Measurements from ENCODE around the gene NFKB1. TPM values are rescaled to one million over a fixed set of nuclear protein-coding genes. Genes with fewer than 3 reads are reported as not detected.

Gene NFKB1
- total and polyA plus RNA-seq, 9 of the 15 experiments (the other 6 are each of a cell fraction or from before 2014, with no cell fraction given), result 2.4 to 14.5 (median 10.3) TPM

DNA sequence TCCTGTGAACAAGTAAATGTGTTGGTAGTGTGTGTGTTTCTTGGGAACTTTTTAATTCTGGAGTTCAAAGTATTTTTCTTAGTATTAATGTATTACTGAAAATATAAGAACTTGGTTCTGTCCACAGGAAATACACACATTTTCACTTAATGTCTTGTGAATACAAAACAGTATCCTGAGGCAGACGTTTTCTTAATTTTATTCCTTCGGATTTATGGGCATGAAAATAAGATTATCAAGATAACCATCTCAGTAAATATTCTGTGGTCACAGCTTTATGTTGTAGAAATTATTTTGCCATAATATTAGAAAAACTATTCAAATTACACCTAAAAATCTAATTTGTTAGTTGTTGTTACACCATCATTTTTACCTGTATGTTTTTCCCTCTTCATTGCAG lies 29.8 kb downstream of the NFKB1 start:
- in situ Hi-C loops (cut with MboI), result no loop called here

More for the DNA sequence above, 29.8 kb downstream of the NFKB1 start:
- no peaks in the 10 kb centered on the region for H3K36me3 ChIP-seq (ENCODE audit: control insufficient read depth, insufficient read depth, low read length)
- no peak overlapping the region for H2AFZ ChIP-seq (ENCODE audit: low read depth, low read length)
- intact Hi-C loops (cut with micrococcal nuclease), result no loop called here
- DNase-seq (ENCODE audit: extremely low read depth in 1 of 4, low spot score in 3 of 4), result no peak
- H3K9me1 ChIP-seq (ENCODE audit: control insufficient read depth, insufficient read depth, low read length), result no peaks in the 10 kb centered on the region
- 55% methylated on average over 2 of the region's 2 CpGs for WGBS (ENCODE audit: insufficient coverage, low coverage, missing lambda C conversion rate)
- H3K27me3 ChIP-seq (ENCODE audit: control insufficient read depth in 2 of 2, insufficient read depth in 2 of 2, low read length in 2 of 2), result no peaks in the 10 kb centered on the region
- POLR2A ChIA-PET, result interaction anchor here (0.6 kb wide), 1 partner anchor 13 kb away, joined by 3 read pairs; no protein-coding TSS in a partner anchor
- no TSS peak for BruUV-seq (replicated peaks)
- ATAC-seq, result no peak
- H3K4me1 ChIP-seq (replicated peaks in 1 of 2; ENCODE audit: control insufficient read depth in 2 of 2, insufficient read depth in 2 of 2, low read length in 2 of 2), result no peaks in the 10 kb centered on the region
- H4K20me1 ChIP-seq (replicated peaks; ENCODE audit: control insufficient read depth, insufficient read depth, low read length), result no peaks in the 10 kb centered on the region
- no peak for TF ChIP-seq ZNF384 (IDR thresholded peaks at IDR 0.05; ENCODE audit: low read depth, low read length)
- TF ChIP-seq, protein P1, sequence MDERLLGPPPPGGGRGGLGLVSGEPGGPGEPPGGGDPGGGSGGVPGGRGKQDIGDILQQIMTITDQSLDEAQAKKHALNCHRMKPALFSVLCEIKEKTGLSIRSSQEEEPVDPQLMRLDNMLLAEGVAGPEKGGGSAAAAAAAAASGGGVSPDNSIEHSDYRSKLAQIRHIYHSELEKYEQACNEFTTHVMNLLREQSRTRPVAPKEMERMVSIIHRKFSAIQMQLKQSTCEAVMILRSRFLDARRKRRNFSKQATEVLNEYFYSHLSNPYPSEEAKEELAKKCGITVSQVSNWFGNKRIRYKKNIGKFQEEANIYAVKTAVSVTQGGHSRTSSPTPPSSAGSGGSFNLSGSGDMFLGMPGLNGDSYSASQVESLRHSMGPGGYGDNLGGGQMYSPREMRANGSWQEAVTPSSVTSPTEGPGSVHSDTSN (CRISPR knock-in tag; IDR thresholded peaks at IDR 0.05; ENCODE audit: low read depth), result no peak
- TF ChIP-seq, protein P1 (tag; conservative IDR thresholded peaks at IDR 0.05; ENCODE audit: low read depth), result no peak
- TF ChIP-seq, protein P2, sequence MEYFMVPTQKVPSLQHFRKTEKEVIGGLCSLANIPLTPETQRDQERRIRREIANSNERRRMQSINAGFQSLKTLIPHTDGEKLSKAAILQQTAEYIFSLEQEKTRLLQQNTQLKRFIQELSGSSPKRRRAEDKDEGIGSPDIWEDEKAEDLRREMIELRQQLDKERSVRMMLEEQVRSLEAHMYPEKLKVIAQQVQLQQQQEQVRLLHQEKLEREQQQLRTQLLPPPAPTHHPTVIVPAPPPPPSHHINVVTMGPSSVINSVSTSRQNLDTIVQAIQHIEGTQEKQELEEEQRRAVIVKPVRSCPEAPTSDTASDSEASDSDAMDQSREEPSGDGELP (CRISPR knock-in tag; IDR thresholded peaks at IDR 0.05; ENCODE audit: borderline replicate concordance), result no peak
- TF ChIP-seq, protein P3, sequence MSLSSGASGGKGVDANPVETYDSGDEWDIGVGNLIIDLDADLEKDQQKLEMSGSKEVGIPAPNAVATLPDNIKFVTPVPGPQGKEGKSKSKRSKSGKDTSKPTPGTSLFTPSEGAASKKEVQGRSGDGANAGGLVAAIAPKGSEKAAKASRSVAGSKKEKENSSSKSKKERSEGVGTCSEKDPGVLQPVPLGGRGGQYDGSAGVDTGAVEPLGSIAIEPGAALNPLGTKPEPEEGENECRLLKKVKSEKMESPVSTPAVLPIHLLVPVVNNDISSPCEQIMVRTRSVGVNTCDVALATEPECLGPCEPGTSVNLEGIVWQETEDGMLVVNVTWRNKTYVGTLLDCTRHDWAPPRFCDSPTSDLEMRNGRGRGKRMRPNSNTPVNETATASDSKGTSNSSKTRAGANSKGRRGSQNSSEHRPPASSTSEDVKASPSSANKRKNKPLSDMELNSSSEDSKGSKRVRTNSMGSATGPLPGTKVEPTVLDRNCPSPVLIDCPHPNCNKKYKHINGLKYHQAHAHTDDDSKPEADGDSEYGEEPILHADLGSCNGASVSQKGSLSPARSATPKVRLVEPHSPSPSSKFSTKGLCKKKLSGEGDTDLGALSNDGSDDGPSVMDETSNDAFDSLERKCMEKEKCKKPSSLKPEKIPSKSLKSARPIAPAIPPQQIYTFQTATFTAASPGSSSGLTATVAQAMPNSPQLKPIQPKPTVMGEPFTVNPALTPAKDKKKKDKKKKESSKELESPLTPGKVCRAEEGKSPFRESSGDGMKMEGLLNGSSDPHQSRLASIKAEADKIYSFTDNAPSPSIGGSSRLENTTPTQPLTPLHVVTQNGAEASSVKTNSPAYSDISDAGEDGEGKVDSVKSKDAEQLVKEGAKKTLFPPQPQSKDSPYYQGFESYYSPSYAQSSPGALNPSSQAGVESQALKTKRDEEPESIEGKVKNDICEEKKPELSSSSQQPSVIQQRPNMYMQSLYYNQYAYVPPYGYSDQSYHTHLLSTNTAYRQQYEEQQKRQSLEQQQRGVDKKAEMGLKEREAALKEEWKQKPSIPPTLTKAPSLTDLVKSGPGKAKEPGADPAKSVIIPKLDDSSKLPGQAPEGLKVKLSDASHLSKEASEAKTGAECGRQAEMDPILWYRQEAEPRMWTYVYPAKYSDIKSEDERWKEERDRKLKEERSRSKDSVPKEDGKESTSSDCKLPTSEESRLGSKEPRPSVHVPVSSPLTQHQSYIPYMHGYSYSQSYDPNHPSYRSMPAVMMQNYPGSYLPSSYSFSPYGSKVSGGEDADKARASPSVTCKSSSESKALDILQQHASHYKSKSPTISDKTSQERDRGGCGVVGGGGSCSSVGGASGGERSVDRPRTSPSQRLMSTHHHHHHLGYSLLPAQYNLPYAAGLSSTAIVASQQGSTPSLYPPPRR (CRISPR knock-in tag; IDR thresholded peaks at IDR 0.05; ENCODE audit: borderline replicate concordance), result no peak
- no peak overlapping the region for H3K4me2 ChIP-seq (ENCODE audit: insufficient read depth, low read length)
- no peaks in the 10 kb centered on the region for H3K79me2 ChIP-seq (ENCODE audit: control insufficient read depth, insufficient read depth, low read length)
- FAIRE-seq, result no peak
- no peak overlapping the region for H3K4me3 ChIP-seq
- CTCF ChIA-PET (ENCODE audit: low intra/inter-chr PET ratio), result no interaction called here
- H3K9ac ChIP-seq (ENCODE audit: insufficient read depth in 1 of 2, low read depth in 2 of 2, low read length in 2 of 2), result no peak overlapping the region
- no peaks in the 10 kb centered on the region for H3K9me3 ChIP-seq (replicated peaks; ENCODE audit: control insufficient read depth, insufficient read depth, low read depth, low read length)
- no peak overlapping the region for H3K27ac ChIP-seq (ENCODE audit: extremely low read depth, low read depth, low read length)

Measured in K562 (cell line).